Fibroblast of skin of right biceps (primary cell): ENCODE measurements around the gene HSPBAP1.

Experiments
- DNase-seq: peaks from one replicate; pipeline ENCODE4 v3.0.0-alpha.2; 2013

HSPBAP1 gene, protein sequence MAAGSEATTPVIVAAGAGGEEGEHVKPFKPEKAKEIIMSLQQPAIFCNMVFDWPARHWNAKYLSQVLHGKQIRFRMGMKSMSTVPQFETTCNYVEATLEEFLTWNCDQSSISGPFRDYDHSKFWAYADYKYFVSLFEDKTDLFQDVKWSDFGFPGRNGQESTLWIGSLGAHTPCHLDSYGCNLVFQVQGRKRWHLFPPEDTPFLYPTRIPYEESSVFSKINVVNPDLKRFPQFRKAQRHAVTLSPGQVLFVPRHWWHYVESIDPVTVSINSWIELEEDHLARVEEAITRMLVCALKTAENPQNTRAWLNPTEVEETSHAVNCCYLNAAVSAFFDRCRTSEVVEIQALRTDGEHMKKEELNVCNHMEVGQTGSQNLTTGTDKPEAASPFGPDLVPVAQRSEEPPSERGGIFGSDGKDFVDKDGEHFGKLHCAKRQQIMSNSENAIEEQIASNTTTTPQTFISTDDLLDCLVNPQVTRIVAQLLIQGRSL

DNA sequence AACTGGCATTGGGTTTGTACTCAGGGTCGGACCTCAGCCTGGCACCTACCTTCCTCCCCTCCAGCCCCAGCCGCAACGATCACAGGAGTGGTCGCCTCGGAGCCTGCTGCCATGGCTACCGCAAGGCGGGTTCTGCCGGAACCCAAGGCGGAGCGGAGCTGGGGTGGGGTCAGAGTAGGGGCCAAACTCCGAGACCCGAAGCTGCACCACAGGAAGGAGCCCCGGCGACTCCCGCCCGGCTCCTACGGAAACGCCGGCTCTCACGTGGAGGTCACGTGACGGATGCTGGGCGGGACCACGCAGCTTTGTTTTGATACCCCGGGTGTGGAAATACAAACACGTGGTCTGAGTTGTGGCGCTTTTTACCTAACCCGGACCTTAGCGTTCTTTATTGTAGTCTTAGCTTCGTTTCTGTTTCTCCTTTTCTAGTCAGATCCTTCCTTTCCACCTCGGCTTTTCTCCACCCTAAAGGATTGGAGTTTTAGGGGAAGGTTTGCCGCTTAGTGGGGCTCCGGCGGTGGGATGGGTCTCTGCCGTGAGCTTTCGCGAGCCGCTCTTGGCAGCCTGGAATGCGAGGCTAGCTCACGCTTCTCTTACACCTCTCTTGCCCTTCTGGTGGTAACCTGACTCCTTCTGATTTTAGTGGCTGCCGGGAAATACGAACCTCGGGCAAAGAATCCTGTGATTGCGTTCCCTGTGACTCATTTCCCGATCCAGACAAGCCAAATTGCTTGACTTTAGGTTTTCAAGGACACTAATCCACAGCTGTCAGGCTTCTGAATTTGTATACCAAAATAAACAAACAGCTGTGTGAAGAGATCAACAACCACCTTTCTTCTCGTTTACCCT is at the start of gene HSPBAP1:
Gene HSPBAP1, minus strand, starts transcription at position 264 of the 849 bp plus-strand sequence. Its CDS starts 151 bp downstream, at position 113.
- DNase-seq: peak; percentile 91

DNA sequence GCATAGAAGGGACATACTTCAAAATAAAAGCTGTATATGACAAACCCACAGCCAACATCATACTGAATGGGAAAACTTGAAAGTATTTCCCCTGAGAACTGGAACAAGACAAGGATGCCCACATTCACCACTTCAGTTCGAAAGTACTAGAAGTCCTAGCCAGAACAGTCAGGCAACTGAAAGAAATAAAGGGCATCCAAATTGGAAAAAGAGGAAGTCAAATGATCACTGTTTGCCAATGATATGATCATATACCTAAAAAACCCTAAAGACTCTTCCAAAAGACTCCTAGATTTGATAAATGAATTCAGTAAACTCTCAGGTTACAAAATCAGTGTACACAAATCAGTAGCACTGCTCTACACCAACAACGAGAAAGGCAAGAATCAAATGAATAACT is 42.0 kb upstream of the HSPBAP1 start:
- DNase-seq: no peak

DNA sequence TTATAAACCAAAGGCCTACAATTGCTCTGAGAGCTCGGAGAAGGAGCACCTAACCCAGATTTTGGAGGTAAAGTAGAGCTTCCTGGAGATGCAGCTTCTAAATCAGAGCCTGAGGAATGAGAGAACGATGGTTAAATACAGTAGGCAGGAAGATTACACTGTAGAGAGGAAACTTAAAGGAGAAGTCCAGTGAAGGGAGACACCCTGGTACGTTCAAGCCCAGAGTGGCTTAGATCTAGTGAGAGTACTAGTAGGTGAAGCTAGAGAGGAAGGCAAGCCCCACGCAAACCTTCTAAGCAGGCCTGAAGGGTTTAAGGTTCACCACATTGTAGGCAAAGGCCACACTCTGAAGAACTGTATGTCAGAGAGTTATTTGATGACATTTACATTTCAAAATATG is 34.6 kb upstream of the HSPBAP1 start:
- no peak for DNase-seq

DNA sequence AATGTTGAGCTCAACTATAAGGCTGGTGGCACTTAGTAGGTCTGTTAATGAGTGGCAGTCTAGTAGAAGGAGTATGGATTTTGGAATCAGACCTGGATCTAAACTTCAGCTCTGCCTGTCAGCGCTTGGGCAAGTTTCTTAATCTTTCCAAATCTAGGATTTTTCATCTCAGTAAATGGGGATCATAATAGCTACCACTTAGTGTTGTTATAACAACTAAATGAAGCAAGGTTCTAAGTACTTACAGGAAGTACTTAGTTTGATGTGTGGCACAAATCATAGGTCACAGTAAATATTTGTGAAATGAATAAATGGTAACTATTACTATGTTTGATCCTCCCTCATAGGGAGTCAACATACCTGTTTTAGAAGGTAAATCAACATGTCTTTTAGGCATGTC is 32.6 kb upstream of the HSPBAP1 start:
- DNase-seq: no peak

DNA sequence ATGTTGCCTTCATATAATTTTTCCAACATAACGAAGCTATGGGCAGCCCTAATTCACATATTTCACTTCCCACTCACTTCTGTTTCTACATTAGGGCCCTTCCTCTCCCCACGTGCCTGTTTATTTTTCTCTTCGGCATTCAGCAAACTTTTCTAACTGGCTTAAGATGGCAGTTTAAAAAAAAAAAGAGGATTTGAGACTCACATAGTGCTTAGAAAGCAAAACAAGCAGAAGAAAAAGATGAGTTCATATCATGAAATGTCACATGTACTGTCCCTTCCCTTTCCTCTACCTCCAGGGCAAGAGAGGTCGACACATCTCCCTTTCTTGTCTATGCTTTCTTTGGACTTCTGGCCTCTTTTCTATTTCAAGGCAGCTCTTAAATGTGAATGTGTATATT is 31.8 kb upstream of the HSPBAP1 start:
- DNase-seq: no peak

DNA sequence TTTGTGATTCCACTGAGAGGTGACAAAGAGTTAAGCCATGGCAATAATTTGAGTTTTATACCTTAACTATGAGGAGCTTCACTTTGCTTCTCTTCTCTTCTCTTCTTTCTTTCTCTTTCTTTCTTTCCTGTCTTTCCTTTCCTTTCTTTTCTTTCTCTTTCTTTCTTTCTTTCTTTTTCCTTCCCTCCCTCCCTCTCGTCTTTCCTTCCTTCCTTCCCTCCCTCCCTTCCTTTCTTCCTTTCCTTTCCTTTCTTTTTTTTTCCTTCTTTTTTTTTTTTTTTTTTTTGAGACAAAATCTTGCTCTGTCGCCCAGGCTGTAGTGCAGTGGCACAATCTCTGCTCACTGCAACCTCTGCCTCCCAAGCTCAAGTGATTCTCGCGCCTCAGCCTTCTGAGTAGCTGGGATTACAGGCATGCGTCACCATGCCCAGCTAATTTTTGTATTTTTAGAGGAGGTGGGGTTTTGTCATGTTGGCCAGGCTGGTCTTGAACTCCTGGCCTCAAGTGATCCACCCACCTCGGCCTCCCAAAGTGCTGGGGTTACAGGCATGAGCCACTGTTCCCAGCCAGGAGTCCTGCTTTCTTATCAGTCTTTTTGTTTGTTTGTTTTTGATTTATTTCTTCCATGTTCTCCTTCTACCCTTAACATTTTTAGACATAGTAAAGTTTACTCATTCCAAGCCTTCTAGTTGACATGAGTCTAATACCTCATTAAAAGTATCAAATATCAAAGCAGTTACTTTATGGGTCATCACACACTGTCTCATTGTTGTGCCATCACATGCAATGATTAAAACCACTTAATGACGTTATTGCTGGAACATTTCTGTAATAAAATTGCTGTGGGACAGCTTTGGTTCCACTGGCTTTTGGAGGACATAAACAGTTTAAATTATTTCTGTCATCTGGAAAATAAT is 31.1 kb upstream of the HSPBAP1 start:
- DNase-seq: peak; percentile 13

DNA sequence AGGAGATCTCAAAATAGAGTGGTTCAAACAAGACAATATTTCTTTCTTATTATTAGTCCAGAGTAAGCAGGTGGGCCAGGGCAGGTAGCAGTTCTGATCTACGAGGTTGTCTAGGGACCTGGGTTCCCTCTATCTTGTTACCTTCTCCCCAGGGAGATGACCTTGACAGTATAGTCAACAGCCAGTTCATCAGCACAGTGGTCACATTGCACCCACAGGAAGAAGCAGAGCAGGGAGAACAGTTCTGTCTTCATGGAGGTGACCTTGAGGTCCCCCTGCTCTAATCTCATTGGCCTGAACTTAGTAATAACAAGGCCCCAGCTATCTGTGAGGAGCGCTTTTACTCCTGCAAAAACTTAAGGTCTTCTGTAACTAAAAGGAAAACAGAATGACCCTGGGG is 23.0 kb upstream of the HSPBAP1 start:
- no peak for DNase-seq

DNA sequence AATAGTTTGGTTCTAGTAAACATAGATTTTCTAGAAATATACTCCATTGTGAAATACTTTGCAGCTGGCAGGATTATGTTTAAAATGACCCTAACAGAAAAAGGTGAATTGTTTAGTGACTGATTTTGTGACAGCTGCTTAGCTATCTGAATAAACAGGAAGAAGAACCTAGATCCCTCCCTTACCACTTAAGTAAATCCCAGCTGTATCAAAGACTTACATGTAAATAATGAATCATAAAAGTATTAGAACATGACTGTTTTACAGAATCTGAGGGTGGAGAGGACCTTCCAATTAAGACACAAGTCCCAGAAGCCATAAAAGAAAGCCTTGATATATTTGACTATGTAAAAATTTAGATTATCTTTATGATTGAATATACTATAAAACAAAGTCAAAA is 17.1 kb upstream of the HSPBAP1 start:
- DNase-seq: no peak

DNA sequence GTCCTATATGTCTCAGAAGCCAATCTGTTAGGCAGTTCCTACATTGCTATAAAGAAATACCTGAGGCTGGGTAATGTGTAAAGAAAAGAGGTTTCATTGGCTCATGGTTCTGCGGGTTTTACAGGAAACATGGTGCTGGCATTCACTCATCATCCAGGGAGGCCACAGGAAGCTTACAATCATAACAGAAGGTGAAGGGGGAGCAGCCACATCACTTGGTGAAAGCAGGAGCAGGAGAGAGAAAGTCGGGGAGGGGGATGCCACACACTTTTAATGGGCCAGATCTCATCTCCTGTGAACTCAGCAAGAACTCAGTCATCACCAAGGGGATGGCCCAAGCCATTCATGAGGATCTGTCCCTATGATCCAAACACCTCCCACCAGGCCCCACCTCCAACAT is 10.3 kb upstream of the HSPBAP1 start:
- no peak for DNase-seq

DNA sequence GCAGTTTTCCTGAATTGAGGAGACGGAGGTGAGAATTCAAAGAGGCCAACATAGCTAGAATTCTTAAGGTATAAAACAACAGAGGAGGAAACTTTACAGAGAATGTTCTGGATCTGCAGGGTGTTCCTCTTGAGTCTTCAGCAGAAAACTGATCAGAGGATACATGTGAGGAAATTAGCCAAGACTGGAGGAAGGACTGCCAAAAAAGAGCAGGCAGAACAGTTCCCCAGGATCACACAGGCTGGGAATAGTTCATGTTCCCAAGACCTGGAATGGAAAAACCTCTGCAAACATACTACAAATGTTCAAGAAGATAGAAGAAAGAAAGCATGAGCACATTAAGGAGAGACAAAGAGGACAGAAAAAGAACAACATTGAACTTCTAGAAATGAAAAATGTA is 8.7 kb upstream of the HSPBAP1 start:
- no peak for DNase-seq

DNA sequence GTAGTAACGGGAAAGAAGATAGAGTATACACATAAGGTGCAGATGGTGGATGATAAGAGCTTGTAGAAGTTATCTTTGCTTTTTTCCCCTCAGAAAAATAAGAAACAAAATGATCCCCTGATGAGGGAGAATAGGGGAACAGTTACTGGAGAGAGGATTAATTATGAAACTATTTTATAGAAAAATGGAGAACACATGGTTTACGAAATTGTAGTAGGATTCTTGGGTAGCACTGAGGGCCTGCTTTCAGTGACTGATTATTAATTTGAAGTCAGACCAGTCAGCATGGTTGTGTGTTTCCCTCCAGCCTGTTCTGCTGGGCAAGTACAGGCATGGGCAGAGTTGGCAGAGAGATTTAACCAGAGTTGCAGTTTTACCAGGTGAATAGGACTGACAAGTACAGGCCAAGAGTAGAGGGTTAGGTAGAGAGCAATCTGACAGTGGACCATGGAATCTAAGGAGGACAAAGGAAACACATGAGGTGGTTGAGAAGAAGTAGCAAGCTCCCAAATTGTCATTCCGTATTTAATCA is 7.1 kb upstream of the HSPBAP1 start:
- DNase-seq: no peak

DNA sequence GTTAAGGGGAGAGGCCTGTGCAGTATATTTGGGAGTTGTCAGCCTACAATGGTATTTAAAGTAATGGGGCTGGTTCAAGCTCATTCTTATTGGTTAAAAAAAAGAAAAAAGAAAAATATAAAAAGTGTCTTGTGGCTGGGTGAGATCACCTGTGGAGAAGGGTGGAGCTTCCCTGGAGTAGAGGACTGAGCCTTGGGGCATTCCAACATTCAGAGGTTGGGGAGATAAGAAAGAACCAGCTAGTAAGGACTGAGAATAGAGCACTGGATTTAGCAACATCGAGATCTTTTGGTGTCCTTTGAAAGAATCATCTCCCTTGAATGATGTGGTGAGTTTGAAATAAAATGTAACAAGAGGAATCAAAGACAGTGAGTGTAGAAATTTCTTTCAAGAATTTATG is 6.4 kb upstream of the HSPBAP1 start:
- no peak for DNase-seq

DNA sequence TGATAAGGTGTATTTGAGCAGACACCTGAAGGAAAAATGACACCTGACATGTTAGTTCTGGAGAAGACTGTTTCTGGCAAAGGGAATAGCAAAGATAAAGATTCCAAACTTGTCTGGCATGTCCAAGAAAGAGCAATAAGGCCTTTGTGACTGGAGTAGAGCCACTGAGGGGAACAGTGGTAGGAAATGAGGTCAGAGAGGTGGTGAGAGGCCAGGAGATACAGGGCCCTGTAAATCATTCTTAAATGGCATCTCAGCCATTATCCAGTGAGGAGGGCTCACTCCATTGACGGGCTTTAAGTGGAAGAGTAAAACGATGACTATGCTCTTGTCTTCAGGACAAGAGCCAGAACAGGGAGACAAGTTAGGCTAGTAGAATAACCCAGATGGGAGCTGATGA is 5.7 kb upstream of the HSPBAP1 start:
- DNase-seq: no peak

DNA sequence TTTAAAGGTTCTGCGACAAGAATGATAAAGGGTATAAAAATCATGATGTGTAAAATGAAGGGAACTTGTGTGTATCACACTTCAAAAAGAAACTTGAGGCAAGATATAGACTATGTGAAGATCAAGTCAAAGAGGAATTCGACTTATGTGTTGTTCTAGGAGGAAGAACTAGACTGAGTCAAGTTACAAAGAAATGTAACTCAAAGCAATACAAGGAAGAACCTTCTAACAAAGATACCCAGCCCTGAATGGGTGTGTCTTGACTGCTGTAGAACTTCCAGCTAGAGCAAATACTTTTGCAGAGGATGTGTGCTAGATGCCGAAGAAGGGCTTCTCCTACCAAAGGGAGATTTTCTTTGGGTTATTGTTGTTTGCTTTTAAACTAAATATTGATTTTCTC is 3.7 kb upstream of the HSPBAP1 start:
- DNase-seq: no peak

DNA sequence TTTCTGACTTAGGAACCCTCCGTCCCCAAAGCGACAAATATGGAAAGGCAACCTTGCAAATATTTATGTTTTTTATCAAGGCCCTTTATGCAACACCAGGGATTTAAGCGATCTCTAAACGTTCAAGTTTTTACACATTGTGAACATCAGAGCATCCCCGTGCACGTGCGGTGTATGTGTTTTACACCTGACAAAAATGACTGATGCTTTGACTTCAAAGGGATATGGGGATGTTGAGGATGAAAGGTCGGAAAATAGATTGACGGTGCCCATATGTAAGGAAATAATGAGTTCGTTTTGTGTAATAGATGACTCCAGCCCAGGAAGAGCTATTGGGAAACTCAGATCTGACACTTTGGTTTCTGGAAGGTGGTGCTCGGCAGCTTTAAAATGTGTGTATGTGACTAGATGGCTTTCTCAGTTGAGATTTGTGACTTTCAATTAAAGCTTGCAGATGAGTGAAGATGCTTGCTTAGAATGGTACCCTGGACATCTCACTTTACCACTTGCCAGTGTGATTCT is 2.1 kb upstream of the HSPBAP1 start:
- no peak for DNase-seq

DNA sequence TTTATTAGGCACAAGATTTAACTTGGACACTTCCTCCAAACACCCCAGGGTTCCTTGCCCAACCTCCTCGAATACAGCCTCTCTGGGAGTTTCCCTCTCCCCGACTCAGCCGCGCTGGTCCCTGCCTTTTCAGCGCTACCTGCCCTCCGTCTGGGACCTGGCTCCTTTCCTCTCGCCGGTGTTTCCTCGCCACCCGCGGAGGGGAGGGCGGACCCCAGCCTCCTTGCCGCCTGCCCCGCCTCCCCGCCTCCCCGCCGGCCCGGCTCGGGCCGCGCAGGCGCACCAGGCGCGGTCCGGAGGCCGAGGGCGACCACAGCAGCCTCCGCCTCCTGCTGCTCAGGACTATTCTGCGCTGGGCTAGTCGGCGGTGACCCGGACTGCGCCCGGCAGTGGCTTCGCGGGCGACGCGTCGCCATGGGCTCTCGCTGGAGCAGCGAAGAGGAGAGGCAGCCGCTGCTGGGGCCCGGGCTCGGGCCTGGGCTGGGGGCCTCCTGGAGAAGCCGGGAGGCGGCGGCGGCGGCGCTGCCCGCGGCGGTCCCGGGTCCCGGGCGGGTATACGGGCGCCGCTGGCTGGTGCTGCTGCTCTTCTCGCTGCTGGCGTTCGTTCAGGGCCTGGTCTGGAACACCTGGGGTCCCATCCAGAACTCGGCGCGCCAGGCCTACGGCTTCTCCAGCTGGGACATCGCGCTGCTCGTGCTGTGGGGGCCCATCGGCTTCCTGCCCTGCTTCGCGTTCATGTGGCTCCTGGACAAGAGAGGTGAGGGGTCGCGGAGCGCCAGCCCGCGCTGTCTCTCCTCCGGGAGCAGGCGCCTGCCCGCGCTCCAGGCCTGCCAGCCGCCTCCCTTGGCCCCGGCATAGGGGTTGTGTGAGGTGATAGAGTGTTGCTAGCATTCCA is 1.4 kb upstream of the HSPBAP1 start, which contains the start of gene SLC49A4:
Gene SLC49A4, plus strand, starts transcription at position 291 of the 895 bp plus-strand sequence. Its CDS starts 124 bp downstream, at position 415.
- DNase-seq: peak; percentile 67

DNA sequence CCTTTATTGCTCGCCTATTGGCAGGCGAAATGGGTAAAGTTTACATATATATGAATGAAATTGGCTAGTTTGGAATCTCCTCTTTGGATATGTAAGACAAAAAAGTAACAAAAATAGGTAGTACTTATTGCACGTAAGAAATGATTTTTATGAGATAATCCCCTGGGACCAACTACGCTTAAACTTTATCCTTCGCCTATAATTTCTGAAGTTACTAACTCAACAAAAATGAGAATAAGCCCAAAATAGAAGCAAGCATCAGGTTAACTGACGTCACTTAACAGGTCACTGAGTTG is 800 bp upstream of the HSPBAP1 start:
- DNase-seq: peak; percentile 58

DNA sequence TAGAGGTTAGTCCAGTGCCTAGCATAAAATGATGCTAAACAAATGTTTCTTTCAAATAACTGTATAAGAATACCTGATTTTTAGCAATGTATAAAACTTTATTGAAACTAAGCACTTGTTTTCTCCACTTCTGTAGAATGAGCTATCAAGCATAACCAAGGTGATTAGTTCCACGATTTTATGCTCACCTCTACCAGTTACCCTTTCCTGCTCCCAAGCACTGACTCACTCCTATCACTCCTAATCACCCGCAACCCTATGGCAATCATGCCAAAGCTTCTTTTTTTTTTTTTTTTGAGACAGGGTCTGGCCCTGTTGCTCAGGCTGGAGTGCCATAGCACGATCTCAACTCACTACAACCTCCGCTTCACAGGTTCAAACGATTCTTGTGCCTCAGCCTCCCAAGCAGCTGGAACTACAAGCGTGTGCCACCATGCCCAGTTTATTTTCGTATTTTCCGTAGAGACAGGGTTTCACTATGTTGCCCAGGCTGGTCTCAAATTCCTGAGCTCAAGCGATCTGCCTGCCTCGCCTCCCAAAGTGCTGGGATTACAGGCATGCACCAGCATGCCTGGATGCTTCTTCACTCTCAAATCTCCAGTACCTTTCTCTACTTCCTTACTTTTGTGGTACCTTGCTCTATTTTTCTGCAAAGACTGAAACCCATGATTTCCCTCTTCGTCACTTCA is 3.9 kb downstream of the HSPBAP1 start:
- no peak for DNase-seq

DNA sequence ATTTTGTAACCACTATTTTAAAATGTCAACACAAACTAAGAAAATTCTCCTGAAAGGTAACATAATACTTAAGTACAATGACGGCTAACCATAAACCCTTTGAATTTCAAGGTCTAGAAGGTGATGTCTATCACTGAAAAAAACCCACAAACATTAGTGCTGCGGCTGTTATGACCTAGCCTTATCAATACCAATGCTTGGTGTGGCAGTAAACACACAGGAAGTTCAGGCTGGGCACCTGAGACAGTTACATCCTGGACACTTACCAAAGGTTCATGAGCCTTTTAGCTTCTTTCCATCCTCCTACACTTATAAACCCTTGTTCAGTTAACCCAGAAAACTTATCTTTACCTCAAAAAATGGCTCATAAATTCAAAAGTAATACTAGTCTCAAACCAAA is 5.8 kb downstream of the HSPBAP1 start:
- DNase-seq: no peak

DNA sequence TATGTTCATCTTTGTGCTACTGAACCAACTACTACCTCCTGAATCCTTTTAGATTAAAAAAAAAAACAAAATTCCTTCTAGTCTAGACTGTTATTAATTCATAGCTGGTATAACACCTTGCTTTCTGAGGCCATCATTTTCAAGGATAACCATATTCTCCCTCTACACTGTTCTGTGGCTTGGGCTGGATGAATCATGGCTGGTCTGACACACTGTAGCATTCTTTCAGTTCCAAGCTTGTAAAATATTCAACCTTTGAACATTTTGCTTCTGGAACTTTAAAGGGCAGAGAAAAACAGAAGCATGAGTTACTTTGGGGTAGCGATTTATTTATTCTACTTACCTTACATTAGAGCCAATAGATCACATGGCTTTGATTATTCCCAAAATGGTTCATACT is 7.6 kb downstream of the HSPBAP1 start:
- peak; percentile 73 for DNase-seq

DNA sequence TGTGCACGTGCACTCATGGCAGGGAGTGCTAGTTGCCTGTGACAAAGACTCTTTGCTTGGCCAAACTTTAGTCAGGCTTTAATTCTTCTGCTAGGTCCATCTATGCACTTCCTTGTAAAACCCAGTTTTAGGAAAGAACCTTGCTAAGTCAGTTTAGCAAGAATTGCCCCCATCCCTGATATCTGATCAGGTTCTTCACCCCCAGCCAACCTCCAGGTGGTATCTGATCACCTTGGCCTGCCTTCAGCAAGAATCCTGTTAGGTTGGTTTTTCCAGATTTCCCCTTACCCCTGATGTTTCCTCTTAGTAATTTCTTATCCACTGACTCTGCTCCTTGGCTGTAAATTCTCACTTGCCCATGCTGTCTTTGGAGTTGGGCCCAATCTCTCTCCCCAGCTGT is 8.4 kb downstream of the HSPBAP1 start:
- DNase-seq: peak; percentile 12
